Fibroblast of lung (primary cell): ENCODE data around the gene GRIN3B.

Source experiments
- EZH2 ChIP-seq: IDR thresholded peaks from 2 replicates; pipeline ENCODE4 v1.5.1; 2012; ENCODE audit warnings: low read length, control low read depth, mild to moderate bottlenecking; ENCODE audit errors: missing control alignments
- TF ChIP-seq, protein P1 (sequence below), 2 donors: IDR thresholded peaks in 1 of 2; conservative IDR thresholded peaks in 1 of 2; 1 replicate in 1 of 2; 2 replicates in 1 of 2; pipeline ENCODE4 v1.5.1; 2011 to 2012; ENCODE audit warnings: low read length in 2 of 2, control low read depth in 1 of 2, inconsistent platforms in 1 of 2, low read depth in 1 of 2, mild to moderate bottlenecking in 1 of 2

- TF ChIP-seq, protein P1, sequence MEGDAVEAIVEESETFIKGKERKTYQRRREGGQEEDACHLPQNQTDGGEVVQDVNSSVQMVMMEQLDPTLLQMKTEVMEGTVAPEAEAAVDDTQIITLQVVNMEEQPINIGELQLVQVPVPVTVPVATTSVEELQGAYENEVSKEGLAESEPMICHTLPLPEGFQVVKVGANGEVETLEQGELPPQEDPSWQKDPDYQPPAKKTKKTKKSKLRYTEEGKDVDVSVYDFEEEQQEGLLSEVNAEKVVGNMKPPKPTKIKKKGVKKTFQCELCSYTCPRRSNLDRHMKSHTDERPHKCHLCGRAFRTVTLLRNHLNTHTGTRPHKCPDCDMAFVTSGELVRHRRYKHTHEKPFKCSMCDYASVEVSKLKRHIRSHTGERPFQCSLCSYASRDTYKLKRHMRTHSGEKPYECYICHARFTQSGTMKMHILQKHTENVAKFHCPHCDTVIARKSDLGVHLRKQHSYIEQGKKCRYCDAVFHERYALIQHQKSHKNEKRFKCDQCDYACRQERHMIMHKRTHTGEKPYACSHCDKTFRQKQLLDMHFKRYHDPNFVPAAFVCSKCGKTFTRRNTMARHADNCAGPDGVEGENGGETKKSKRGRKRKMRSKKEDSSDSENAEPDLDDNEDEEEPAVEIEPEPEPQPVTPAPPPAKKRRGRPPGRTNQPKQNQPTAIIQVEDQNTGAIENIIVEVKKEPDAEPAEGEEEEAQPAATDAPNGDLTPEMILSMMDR (conservative IDR thresholded peaks at IDR 0.05 in 1 of 2, IDR thresholded peaks at IDR 0.05 in 1 of 2; ENCODE audit: low read depth in 1 of 2, low read length in 2 of 2), result no peak
- no peak for TF ChIP-seq EZH2
Measured at GRCh38 chr19:1010586-1011510, 10.6 kb downstream of the GRIN3B start.
